Measurements from ENCODE around the gene PDZK1. TPM values are rescaled to one million over a fixed set of nuclear protein-coding genes. Genes with fewer than 3 reads are reported as not detected.
"Not testable (repeated sequence)": the region's sequence is repeated elsewhere in the genome, so short reads cannot be mapped to it uniquely, and the experiment has no call there.

The PDZK1 gene
- total RNA-seq, 1 donor from 2014 or later = 1.7 TPM

DNA sequence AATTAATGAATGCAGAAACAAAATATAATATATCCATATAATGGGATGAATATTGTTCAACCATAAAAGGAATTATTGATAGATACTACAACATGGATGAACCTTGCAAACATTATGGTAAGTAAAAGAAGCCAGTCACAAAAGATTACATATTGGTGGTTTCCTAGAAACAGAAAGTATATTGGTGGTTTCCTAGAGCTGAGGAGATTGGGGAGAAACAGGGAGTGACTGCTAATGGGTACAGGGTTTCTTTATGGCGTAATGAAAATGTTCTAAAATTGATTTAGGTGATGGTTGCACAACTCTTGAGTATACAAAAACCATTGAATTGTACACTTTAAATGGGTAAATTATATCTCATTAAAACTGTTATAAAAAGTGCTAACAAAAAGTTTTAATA, 85.0 kb downstream of the PDZK1 start:
- not testable (repeated sequence) for DNase-seq

More for the DNA sequence above, 85.0 kb downstream of the PDZK1 start:
- not testable (repeated sequence) for H3K4me1 Mint-ChIP-seq (ENCODE audit: low read depth, unreplicated experiment); H3K36me3 Mint-ChIP-seq (ENCODE audit: unreplicated experiment); H3K27ac Mint-ChIP-seq (ENCODE audit: unreplicated experiment); H3K9me3 Mint-ChIP-seq (ENCODE audit: unreplicated experiment); H3K27me3 Mint-ChIP-seq (ENCODE audit: unreplicated experiment); H3K4me3 Mint-ChIP-seq (ENCODE audit: unreplicated experiment)

Other genes starting within 250 kb of the PDZK1 start
- 31.4 TPM for gene GPR89A, start 99.4 kb downstream of the PDZK1 start, total RNA-seq (ENCODE audit: unreplicated experiment)
- gene CD160, start 12.1 kb upstream of the PDZK1 start, total RNA-seq (ENCODE audit: unreplicated experiment) = not detected
- gene RNF115, start 116.7 kb upstream of the PDZK1 start, total RNA-seq (ENCODE audit: unreplicated experiment) = 20.5 TPM
- gene POLR3C, start 116.8 kb upstream of the PDZK1 start, total RNA-seq (ENCODE audit: unreplicated experiment) = 43.4 TPM
- 2.4 TPM for gene NUDT17, start 138.3 kb upstream of the PDZK1 start, total RNA-seq (ENCODE audit: unreplicated experiment)
- 20.3 TPM for gene PIAS3, start 151.7 kb upstream of the PDZK1 start, total RNA-seq (ENCODE audit: unreplicated experiment)
- gene ANKRD35, start 178.5 kb upstream of the PDZK1 start, total RNA-seq (ENCODE audit: unreplicated experiment) = 2.1 TPM
- gene ITGA10, start 202.7 kb upstream of the PDZK1 start, total RNA-seq (ENCODE audit: unreplicated experiment) = 1.1 TPM
- 24.7 TPM for gene PEX11B, start 211.3 kb upstream of the PDZK1 start, total RNA-seq (ENCODE audit: unreplicated experiment)
- 206 TPM for gene RBM8A, start 220.1 kb upstream of the PDZK1 start, total RNA-seq (ENCODE audit: unreplicated experiment)